Endothelial cell of umbilical vein (primary cell): ENCODE data around the gene INSIG2. TPM values are rescaled to one million over a fixed set of nuclear protein-coding genes. Genes with fewer than 3 reads are reported as not detected.

Source experiments
- BruUV-seq: library from RNA; stranded (reverse); fragments of 400-500 nt; replicated peaks from 2 replicates; lab custom pipeline; 2021; lab: Mats Ljungman, UMichigan
- CTCF ChIA-PET: fragments of 300-600, 350-600 bp; sonication (Branson Sonifier 250); formaldehyde crosslinking; loops from one replicate; lab custom pipeline; 2021; ENCODE audit warnings: antibody characterized with exemption, inconsistent platforms; lab: Charles Lee
- POLR2A ChIA-PET: fragments of 300-600, 350-600 bp; sonication (Branson Sonifier 250); formaldehyde crosslinking; loops from one replicate; lab custom pipeline; 2021; ENCODE audit warnings: antibody characterized with exemption, inconsistent platforms; lab: Charles Lee
- DNase-seq: peaks from one replicate; pipeline ENCODE4 v3.0.0-alpha.2; 2011; ENCODE audit warnings: low read depth, low spot score
- FAIRE-seq: peaks from 2 replicates; lab custom pipeline; 2011; peaks lifted over from hg19 to GRCh38; lab: Jason Lieb, UNC
- H2AFZ ChIP-seq: 2 replicates; pipeline ENCODE4 v1.6.0; 2012; ENCODE audit warnings: low read depth, low read length, control low read depth, inconsistent platforms
- H3K27ac ChIP-seq: 2 replicates; pipeline ENCODE4 v1.5.1; 2011; ENCODE audit warnings: low read depth, mild to moderate bottlenecking, control low read depth, low read length, moderate library complexity; ENCODE audit not compliant: insufficient read depth
- H3K27me3 ChIP-seq, 2 experiments: 2 replicates each; pipeline versions ENCODE4 v1.6.0 to v1.6.1; 2011; ENCODE audit warnings: low read length in 2 of 2, mixed read lengths in 1 of 2; ENCODE audit not compliant: control insufficient read depth in 2 of 2, insufficient read depth in 2 of 2
- H3K36me3 ChIP-seq, 2 experiments: 2 replicates in 1 of 2; 3 replicates in 1 of 2; pipeline ENCODE4 v1.5.1; 2011; ENCODE audit warnings: low read length in 2 of 2, mild to moderate bottlenecking in 1 of 2, moderate library complexity in 1 of 2; ENCODE audit not compliant: control insufficient read depth in 2 of 2, insufficient read depth in 2 of 2; ENCODE audit errors: extremely low read depth in 1 of 2
- H3K4me1 ChIP-seq: 3 replicates; pipeline ENCODE4 v1.5.1; 2011; ENCODE audit warnings: mild to moderate bottlenecking, low read length; ENCODE audit not compliant: control insufficient read depth, insufficient read depth; ENCODE audit errors: extremely low read depth
- H3K4me2 ChIP-seq: 2 replicates; pipeline ENCODE4 v1.6.1; 2011; ENCODE audit warnings: low read length, control low read depth, mixed read lengths; ENCODE audit not compliant: insufficient read depth
- H3K4me3 ChIP-seq, 3 experiments: fragments of 200-600 bp in 1 of 3; sonication (generic), shearing (Covaris generic) in 1 of 3; replicated peaks in 1 of 3; 2 replicates each; pipeline ENCODE4 v1.5.1; 2011 to 2016; ENCODE audit warnings: control low read depth in 3 of 3, low read length in 3 of 3, mild to moderate bottlenecking in 2 of 3, inconsistent platforms in 1 of 3, low read depth in 1 of 3, moderate library complexity in 1 of 3; ENCODE audit not compliant: insufficient read depth in 1 of 3
- H3K79me2 ChIP-seq: 2 replicates; pipeline ENCODE4 v1.6.0; 2012; ENCODE audit warnings: low read length, inconsistent platforms; ENCODE audit not compliant: control insufficient read depth, insufficient read depth
- H3K9ac ChIP-seq: replicated peaks from 2 replicates; pipeline ENCODE3; 2011; ENCODE audit warnings: low read length, control low read depth; ENCODE audit not compliant: insufficient read depth; ENCODE audit errors: extremely low read depth
- H3K9me1 ChIP-seq: replicated peaks from 3 replicates; pipeline ENCODE4 v1.6.0; 2011; ENCODE audit warnings: mild to moderate bottlenecking, low read length; ENCODE audit not compliant: control insufficient read depth, insufficient read depth; ENCODE audit errors: extremely low read depth
- H3K9me3 ChIP-seq: replicated peaks from 2 replicates; pipeline ENCODE4 v1.5.1; 2012; ENCODE audit warnings: low read length, inconsistent platforms; ENCODE audit not compliant: control insufficient read depth, insufficient read depth
- H4K20me1 ChIP-seq: replicated peaks from 2 replicates; pipeline ENCODE3; 2011; ENCODE audit warnings: mild to moderate bottlenecking, low read length; ENCODE audit not compliant: control insufficient read depth, insufficient read depth; ENCODE audit errors: extremely low read depth
- EZH2 ChIP-seq: IDR thresholded peaks from 2 replicates; pipeline ENCODE4 v1.6.1; 2012; ENCODE audit warnings: borderline replicate concordance, low read depth, mild to moderate bottlenecking, moderate library complexity, low read length, inconsistent platforms; ENCODE audit not compliant: severe bottlenecking
- FOS ChIP-seq: IDR thresholded peaks from 2 replicates; pipeline ENCODE4 v1.6.1; 2011; ENCODE audit warnings: mild to moderate bottlenecking, low read length, moderate library complexity, borderline replicate concordance; ENCODE audit not compliant: insufficient read depth
- GATA2 ChIP-seq: IDR thresholded peaks from 2 replicates; pipeline ENCODE4 v1.7.0; 2011; ENCODE audit warnings: low read depth, mild to moderate bottlenecking, moderate library complexity, mixed read lengths, low read length; ENCODE audit not compliant: insufficient read length, insufficient read depth
- JUN ChIP-seq: IDR thresholded peaks from 2 replicates; pipeline ENCODE4 v1.6.1; 2011; ENCODE audit warnings: borderline replicate concordance, low read depth; ENCODE audit not compliant: insufficient read length, insufficient read depth
- MYC ChIP-seq: IDR thresholded peaks from one replicate; pipeline ENCODE4 v1.6.1; 2011; ENCODE audit warnings: mild to moderate bottlenecking, low read depth, low read length
- POLR2A ChIP-seq: IDR thresholded peaks from 2 replicates; pipeline ENCODE4 v1.6.1; 2012; ENCODE audit warnings: low read depth, mild to moderate bottlenecking, control low read depth, low read length
- POLR2AphosphoS5 ChIP-seq: IDR thresholded peaks from 2 replicates; pipeline ENCODE4 v1.6.1; 2012; ENCODE audit warnings: low read depth, mild to moderate bottlenecking, control low read depth, low read length, moderate library complexity; ENCODE audit not compliant: insufficient read depth
- dilution Hi-C: fragments of 300-500 bp; cut with MboI; formaldehyde crosslinking; loops from one replicate; pipeline ENCODE4 v1.15.0; 2019; ENCODE audit warnings: low sequenced_read_pairs; ENCODE audit not compliant: extremely low pct_ligation_motif_present
- intact Hi-C: fragments of 100-400 bp; cut with micrococcal nuclease; formaldehyde crosslinking; loops from one replicate; pipeline ENCODE4 v1.10.0; 2022
- polyA plus RNA-seq, 4 experiments: library from polyadenylated mRNA; depleted of rRNA in 3 of 4; stranded (reverse) in 3 of 4; unstranded in 1 of 4; fragments of >200 nt; gene quantifications; 2 replicates each; pipeline versions ENCODE4 v1.2.1 to v1.2.3, GENCODE V29; 2011 to 2012; ENCODE audit warnings: missing spikeins in 1 of 4
- total RNA-seq: library from RNA; stranded (reverse); gene quantifications from 2 replicates; pipeline ENCODE4 v1.2.3, GENCODE V29; 2021
- TF ChIP-seq, protein P1 (sequence below), 2 donors: IDR thresholded peaks; 1 replicate in 1 of 2; 2 replicates in 1 of 2; pipeline ENCODE4 v1.5.1; 2011; ENCODE audit warnings: low read length in 2 of 2, mild to moderate bottlenecking in 2 of 2, moderate library complexity in 2 of 2, control low read depth in 1 of 2, inconsistent platforms in 1 of 2, low read depth in 1 of 2; ENCODE audit not compliant: insufficient read depth in 1 of 2; ENCODE audit errors: extremely low read depth in 1 of 2
- TF ChIP-seq, protein P2 (sequence below): IDR thresholded peaks from 2 replicates; pipeline ENCODE4 v1.6.1; 2011; ENCODE audit not compliant: insufficient read depth, insufficient read length

The INSIG2 gene
- total and polyA plus RNA-seq, 2 donors (not counting 3 experiments of a cell fraction or from before 2014, with no cell fraction given), result 24.1 to 26.9 TPM

DNA sequence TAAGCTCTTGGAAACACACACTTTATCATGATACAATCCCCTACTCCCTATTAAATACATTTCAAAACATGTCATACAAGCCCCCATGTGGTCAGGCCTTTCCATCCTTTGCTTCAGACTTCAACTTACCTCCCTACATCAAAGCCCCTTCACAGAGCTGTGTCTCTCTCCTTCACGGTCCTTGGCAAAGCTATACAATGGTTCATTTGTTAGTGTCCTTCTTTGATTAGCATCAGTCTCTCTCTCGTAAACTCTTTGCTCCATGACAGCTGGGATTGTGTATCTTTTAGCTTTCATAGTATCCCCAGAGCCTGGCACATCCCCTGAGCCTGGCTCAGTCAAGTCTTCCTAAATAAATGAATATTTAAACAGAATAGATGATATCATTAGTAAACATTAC, 25.6 kb upstream of the INSIG2 start:
- FAIRE-seq (no peak), DNase-seq (no peak)
- CTCF ChIA-PET, result interaction anchor here (0.9 to 7.4 kb wide), 5 partner anchors 10 to 59 kb away, joined by 3 to 75 read pairs (median 8); no protein-coding TSS in a partner anchor
- Histone ChIP-seq H3K27ac (no peak overlapping the region), H3K36me3 (no peaks in the 10 kb centered on the region), H3K79me2 (no peaks in the 10 kb centered on the region), H3K4me2 (no peak overlapping the region), H4K20me1 (no peaks in the 10 kb centered on the region), H3K4me3 (no peak overlapping the region), H3K9me1 (no peaks in the 10 kb centered on the region), H3K4me1 (no peaks in the 10 kb centered on the region), H2AFZ (no peak overlapping the region), H3K9me3 (no peaks in the 10 kb centered on the region), H3K9ac (no peak overlapping the region), H3K27me3 (peaks cover 5 to 8% of the 10 kb centered on the region in 2 experiments)
- no peak for TF ChIP-seq EZH2
- TF ChIP-seq POLR2AphosphoS5, result no peak
- no peak for TF ChIP-seq FOS
- TF ChIP-seq, protein P1, sequence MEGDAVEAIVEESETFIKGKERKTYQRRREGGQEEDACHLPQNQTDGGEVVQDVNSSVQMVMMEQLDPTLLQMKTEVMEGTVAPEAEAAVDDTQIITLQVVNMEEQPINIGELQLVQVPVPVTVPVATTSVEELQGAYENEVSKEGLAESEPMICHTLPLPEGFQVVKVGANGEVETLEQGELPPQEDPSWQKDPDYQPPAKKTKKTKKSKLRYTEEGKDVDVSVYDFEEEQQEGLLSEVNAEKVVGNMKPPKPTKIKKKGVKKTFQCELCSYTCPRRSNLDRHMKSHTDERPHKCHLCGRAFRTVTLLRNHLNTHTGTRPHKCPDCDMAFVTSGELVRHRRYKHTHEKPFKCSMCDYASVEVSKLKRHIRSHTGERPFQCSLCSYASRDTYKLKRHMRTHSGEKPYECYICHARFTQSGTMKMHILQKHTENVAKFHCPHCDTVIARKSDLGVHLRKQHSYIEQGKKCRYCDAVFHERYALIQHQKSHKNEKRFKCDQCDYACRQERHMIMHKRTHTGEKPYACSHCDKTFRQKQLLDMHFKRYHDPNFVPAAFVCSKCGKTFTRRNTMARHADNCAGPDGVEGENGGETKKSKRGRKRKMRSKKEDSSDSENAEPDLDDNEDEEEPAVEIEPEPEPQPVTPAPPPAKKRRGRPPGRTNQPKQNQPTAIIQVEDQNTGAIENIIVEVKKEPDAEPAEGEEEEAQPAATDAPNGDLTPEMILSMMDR (IDR thresholded peaks at IDR 0.05; ENCODE audit: extremely low read depth in 1 of 2, insufficient read depth in 1 of 2, low read depth in 1 of 2, low read length in 2 of 2), result no peak
- TF ChIP-seq, protein P2, sequence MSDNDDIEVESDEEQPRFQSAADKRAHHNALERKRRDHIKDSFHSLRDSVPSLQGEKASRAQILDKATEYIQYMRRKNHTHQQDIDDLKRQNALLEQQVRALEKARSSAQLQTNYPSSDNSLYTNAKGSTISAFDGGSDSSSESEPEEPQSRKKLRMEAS, result no peak
- no peak for TF ChIP-seq JUN
- no peak for TF ChIP-seq POLR2A
- no peak for TF ChIP-seq MYC
- TF ChIP-seq GATA2, result no peak
- dilution Hi-C loops, result no loop called here
- BruUV-seq, result no TSS peak
- intact Hi-C loops, result no loop called here
- POLR2A ChIA-PET, result no interaction called here
